NB4 (cell line): ENCODE data around the gene EXOC8.

Experiments
- POLR2A ChIP-seq: IDR thresholded peaks from 2 replicates; pipeline ENCODE4 v1.6.1; 2011; ENCODE audit warnings: mild to moderate bottlenecking; ENCODE audit not compliant: insufficient read length; ENCODE audit errors: extremely low read depth
- TF ChIP-seq, protein P1 (sequence below): IDR thresholded peaks from one replicate; pipeline ENCODE4 v1.5.1; 2012; ENCODE audit warnings: low read depth, low read length

DNA sequence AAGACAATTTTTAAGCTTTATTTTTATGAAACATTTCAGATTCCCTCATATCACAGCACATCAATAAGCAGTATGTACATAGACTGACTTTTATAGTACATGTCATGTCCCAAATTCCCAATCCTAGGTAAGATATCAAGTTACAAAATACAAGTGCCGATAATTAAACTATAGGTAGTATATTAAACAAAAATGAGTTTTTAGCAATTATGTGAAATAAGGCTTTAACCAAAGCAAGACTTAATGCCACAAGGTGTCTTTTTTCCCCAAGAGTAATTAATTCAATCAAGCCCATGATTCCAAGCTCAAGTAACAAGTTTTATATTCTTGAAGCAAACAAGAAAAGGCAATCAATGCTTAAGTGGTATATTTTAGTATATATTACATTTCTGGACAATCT is 4.9 kb downstream of the EXOC8 start:
- TF ChIP-seq, protein P1, sequence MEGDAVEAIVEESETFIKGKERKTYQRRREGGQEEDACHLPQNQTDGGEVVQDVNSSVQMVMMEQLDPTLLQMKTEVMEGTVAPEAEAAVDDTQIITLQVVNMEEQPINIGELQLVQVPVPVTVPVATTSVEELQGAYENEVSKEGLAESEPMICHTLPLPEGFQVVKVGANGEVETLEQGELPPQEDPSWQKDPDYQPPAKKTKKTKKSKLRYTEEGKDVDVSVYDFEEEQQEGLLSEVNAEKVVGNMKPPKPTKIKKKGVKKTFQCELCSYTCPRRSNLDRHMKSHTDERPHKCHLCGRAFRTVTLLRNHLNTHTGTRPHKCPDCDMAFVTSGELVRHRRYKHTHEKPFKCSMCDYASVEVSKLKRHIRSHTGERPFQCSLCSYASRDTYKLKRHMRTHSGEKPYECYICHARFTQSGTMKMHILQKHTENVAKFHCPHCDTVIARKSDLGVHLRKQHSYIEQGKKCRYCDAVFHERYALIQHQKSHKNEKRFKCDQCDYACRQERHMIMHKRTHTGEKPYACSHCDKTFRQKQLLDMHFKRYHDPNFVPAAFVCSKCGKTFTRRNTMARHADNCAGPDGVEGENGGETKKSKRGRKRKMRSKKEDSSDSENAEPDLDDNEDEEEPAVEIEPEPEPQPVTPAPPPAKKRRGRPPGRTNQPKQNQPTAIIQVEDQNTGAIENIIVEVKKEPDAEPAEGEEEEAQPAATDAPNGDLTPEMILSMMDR, result no peak
- no peak for TF ChIP-seq POLR2A
